GM20431 (cell line): ENCODE results near the gene TAF15.

ENCODE experiments used
- in situ Hi-C: fragments of 300-500 bp; cut with MseI, MboI; formaldehyde crosslinking; loops from one replicate; pipeline ENCODE4 v1.15.0; 2020; ENCODE audit warnings: low sequenced_read_pairs; ENCODE audit not compliant: unreplicated experiment

The TAF15 gene

DNA sequence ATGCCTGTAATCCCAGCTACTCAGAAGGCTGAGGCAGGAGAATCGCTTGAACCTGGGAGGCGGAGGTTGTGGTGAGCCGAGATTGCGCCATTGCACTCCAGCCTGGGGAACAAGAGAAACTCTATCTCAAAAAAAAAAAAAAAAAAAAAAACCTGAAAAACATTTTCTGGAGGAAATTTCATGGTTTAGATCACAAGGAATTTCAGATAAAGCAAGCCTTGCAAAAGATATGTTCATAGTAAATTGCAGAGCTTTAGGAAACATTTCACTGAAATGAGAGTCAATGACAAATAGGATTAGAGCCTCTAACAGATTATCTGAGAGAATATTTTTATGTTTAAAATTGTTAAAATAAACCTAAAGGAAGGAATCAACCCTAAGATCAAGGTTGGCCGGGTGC lies 3.2 kb downstream of the TAF15 start:
- in situ Hi-C loops: no loop called here

DNA sequence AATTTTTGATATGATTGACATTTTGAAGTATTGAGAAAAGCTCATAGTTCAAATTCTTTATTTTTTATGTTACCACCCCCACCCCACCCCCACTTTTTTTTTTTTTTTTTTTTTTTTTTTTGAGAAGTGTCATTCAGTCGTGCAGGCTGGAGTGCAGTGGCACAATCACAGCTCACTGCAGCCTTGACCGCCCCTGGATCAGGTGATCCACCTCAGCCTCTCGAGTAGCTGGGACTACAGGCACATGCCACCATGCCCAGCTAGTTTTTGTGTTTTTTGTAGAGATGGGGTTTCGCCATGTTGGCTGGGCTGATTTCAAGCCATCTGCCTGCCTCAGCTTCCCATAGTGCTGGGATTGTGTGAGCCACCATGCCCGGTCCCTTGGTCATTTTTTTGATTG lies 7.4 kb downstream of the TAF15 start:
- in situ Hi-C loops: no loop called here

DNA sequence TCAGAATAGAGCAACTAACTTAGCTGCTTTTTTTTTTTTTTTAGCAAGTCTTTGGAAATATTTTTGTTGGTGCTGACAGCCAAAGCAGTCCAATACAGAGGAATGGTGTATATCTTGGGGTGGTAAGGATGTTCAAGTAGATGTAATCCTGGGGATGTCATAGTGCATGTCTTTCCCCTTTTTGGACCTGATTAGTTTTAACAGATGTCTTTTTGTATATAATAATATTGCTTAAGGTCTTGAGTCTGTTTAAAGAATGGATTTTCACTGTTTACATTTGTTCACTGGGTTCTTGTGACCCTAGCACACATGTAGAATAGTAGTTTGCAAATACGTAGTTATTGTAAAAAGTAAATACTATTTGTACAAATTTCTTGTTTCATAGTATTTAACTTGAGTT lies 7.9 kb downstream of the TAF15 start:
- in situ Hi-C loops: no loop called here

DNA sequence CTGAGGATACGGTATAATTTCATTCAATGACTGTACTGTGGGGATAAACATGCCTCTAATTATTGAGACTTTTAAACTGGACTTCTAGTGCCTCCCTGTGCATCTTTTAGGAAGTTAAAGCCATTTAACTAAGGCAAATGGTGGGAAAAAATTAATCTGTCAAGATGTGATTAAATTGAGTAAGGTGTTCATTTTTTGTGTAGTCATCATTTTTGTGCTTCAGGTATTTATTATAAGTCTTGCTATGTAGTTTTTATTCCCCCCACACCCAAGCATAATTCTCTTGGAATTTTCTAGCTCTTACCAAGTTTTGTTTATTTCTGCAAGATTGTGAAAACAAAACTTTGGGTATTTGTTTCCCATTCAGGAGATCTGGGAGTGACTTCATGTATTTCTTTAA lies 10.2 kb downstream of the TAF15 start:
- in situ Hi-C loops: no loop called here

- in situ Hi-C loops: no loop called here
Observed at GRCh38 chr17:35821308-35821707, 12.0 kb downstream of the TAF15 start.

DNA sequence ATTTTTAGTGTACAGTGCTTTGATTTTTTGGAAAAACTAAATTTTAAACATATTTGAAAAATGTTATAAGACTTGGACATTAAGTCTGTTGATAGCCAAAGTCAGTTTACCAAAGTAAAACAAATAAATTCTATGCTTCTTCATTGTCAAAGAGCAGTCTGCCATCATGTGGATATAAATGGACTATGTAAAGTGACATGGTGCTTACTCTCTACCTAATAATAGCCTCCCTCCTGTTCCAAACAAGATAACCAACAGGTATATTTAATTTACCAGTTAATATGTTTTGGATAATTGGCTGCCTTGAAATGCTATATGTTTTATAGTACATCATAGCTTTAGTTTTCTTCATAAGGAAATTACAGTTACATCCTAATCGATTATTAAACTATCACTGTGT lies 15.9 kb downstream of the TAF15 start:
- in situ Hi-C loops: no loop called here

DNA sequence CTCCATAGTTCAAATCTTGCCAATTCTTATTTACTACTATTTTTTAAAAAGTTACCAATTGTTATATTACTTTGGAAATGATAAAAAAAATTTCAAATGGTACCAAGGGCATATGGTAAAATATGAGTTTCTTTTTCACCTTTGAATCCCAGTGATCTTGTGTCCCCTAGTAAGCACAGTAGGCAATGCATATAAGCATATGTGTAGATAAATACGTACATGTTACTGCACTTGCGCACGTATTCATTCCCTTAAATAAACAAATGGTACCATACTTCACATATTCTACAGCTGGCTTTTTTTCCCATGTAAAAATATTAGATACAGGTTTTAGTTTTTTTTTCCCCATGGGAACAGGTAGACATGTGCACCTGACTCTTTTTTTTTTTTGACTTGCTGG lies 31.8 kb downstream of the TAF15 start:
- in situ Hi-C loops: no loop called here

- in situ Hi-C loops: no loop called here
Observed at GRCh38 chr17:35841505-35841904, 32.2 kb downstream of the TAF15 start.

GRCh38 chr17:35842239-35842638 lies 33.0 kb downstream of the TAF15 start:
- in situ Hi-C loops: no loop called here

DNA sequence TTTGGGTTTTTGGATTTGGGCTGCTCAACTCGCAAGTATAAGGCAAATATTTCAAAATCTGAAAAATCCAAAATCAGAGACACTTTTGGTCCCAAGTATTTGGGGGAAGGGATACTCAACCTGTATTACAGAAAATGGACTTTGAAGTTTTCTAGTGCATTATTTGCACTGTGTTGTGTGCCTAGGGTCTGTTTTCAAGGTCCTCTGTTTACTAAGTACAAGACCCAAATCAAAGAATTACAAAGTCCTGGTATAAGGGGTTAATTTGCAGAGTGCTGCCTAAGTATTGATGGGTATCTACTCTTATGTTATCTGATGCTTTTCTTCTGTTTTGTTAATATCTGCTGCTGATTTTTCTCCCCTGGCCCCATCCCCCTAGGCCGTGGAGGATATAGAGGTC lies 34.4 kb downstream of the TAF15 start:
- in situ Hi-C loops: no loop called here

DNA sequence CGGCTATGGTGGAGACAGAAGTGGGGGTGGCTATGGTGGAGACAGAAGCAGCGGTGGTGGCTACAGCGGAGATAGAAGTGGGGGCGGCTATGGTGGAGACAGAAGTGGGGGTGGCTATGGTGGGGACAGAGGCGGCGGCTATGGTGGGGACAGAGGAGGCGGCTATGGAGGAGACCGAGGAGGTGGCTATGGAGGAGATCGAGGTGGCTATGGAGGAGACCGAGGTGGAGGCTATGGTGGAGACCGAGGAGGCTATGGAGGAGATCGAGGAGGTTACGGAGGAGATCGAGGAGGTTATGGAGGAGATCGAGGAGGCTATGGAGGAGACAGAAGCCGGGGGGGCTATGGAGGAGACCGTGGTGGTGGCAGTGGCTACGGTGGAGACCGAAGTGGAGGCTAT lies 35.3 kb downstream of the TAF15 start:
- in situ Hi-C loops: no loop called here

GRCh38 chr17:35846055-35846809 lies 36.9 kb downstream of the TAF15 start:
- in situ Hi-C loops: no loop called here

DNA sequence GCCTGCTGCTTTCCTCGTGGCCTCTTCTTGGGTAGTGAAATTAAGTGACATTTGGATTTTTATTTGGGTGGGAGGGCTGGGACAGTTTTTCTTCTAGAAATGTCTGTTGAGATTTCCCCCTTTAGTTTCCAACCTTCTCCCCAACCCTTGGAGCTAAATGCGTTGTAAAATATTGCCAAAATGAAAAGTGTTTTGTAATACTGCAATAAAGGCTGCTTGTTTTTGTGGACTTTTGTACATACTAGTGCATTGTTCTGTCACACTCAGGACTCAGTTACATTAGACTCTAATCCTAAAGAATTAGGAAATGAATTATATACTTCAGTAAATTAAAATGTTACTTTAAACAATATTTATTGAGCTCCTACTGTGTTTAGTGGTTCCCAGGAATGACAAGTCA lies 37.7 kb downstream of the TAF15 start:
- in situ Hi-C loops: no loop called here

DNA sequence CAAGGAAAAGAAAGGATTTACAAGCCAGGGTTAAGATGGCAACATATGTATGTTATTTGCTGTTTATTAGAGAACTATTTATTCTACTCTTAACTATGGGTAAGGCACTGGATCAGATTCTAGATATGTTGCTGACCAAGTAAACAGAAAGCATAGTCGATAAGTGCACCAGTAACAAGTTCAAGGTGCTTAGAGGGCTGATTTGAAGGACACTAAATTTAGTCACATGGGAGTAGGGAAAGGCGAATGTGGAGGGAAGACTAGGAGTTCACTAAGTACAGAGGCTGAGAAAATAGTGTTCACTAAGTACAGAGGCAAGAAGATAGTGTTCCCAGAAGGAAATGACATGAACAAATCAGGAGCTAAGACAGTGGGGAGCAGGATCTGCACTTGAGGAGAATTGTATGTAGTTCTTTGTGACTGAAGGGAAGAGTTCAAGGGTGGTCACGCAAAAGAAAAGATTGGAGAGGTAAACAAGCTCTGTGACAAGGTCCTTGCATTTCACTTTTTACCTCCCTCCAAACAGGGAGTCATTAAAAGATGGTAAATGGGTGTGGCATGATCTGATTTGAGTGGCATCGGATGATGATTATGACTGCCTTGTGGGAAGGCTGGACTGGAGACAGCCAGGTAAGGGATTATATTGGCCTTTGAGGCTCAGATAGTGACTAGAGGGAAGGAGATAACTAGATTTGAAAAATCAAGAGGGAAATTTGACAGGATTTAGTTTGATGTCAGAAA lies 38.5 kb downstream of the TAF15 start:
- in situ Hi-C loops: no loop called here

GRCh38 chr17:35849469-35850348 lies 40.4 kb downstream of the TAF15 start:
- in situ Hi-C loops: no loop called here

DNA sequence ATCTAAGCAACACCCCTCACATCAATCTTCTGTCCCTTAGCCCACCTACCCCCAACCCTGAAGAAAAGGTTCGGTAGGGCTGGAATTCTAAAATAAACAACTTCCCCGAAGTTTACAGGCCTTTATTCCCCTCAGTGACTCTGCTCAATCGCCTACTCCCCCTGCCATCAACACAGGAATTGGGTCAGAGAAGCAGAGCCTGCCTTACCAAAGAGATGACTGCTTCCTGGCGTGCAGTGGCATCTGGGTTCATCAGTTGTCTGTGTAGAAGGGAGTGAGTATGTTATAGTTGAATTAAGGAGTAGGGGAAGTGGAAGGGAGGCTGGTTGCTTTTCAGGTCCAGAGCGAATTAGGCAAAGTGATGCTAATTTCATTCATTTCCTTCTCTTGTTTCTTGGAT lies 46.7 kb downstream of the TAF15 start:
- in situ Hi-C loops: no loop called here

DNA sequence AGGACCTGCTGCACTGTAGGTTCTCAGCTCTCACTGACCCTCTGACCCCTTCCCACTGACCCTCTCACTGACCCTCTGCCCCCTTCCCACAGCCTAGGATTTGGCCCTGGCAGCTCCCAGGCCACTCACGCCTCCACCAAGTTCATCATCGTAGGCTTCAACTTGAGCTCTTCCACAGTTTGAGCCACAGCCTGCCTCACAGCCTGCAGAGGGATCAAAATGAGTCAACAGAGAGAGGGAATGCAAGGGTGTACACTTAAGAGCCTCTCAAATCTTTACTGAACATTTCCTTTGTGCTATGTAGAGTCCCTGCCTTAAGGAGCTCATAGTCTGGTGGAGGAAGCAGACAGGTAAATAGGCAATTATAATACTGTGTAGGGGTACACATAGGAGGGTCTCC lies 47.3 kb downstream of the TAF15 start:
- in situ Hi-C loops: no loop called here

DNA sequence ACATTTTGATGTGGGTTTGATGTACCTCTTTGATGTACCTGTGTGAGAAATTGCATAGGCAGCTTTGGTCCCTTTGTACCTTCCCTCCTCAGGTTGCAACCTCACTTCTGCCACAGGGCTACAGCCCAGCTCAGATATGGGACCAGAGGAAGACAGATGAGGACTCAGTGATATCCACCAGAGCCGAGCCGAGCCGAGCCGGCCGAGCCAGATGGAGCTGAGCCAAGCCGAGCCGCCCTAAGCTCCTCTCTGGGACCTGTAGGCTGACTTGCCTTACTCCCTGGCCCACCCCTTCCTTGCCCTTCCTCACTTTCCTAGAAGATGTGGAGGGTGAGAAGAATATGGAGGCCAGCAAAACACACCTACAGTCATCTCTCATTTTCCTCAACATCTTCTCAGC lies 55.6 kb downstream of the TAF15 start:
- in situ Hi-C loops: no loop called here

DNA sequence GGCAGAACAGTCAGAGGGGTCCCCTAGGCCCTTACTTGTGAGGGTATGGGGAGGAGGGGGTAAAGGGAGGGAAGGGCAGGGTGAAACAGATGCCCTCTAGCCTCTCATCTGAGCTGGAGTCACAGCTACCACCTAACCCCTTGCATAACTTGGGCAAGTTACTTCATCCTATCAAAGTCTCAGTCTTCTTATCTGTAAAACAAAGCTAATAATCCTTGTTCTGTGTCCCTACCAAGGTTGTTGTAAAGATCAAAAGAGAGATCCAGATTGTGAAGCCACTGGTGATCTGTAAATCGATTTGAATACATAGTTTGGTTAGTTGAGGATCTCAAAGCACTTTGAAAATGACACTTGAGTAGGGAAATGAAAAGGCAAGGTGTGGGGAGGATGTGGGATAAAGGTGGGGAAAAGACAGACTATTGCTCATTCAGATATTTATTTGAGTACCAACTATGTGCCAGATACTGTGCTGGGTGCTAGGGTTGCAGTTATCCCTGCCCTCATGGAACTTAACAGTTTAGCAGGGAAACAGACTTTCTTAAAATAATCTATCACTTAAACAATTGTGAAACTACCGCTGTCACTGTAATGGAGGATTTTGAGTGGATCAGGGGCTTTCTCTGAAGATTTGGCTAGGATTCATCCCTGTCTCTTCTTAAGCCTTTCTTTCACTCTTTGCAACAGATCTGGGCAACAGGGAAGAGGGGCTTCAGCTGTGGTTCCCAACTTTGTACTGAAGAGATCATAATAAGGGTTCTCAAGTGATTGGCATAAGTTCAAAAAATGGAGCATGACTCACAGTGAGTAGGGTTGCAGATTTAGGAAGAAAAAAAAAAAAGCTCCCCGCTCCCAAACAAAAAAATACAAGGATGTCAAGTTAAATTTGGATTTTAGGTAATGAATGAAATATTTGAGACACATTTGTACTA lies 56.4 kb downstream of the TAF15 start:
- in situ Hi-C loops: no loop called here
